Measurements from ENCODE around the gene FRMPD2. TPM values are rescaled to one million over a fixed set of nuclear protein-coding genes. Genes with fewer than 3 reads are reported as not detected.

The FRMPD2 gene
- total and polyA plus RNA-seq, 12 donors = under 0.01 to 0.55 TPM; not detected in 10

DNA sequence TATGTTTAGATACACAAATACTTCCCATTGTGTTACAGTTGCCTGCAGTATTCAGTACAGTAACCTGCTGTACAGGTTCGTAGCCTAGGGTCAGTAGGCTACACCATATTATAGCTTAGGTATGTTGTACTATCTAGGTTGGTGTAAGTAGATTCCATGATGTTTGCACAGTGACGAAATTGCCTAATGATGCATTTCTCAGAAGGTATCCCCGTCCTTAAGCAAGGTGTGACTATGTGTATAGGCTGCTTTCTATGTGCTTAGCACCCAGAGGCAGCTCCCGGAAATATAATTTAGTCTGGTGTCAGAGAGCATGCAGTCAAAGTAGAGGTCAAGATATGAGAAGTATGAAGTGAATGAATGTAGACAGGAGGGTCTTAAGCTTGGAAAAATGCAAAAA is 41.7 kb upstream of the FRMPD2 start:
- no peaks in the 10 kb centered on the region for H3K36me3 ChIP-seq (replicated peaks in 1 of 2)
- no peaks in the 10 kb centered on the region for H3K9me3 ChIP-seq (replicated peaks in 1 of 3)
- H3K27me3 ChIP-seq = no peaks in the 10 kb centered on the region
- peaks cover 0 to 6% of the 10 kb centered on the region in 2 donors for H3K4me1 ChIP-seq (replicated peaks in 1 of 2)
- H3K27ac ChIP-seq = no peak overlapping the region
- intact Hi-C loops (cut with DNase I) = no loop called here
- WGBS, 4 donors = 89 to 92% (median 91%) methylated on average over 4 of the region's 4 CpGs
- DNase-seq = no peak
- TF ChIP-seq POLR2A (IDR thresholded peaks at IDR 0.05) (no peak), CTCF (IDR thresholded peaks at IDR 0.05) (no peak)
- no peak overlapping the region for H3K4me3 ChIP-seq

- 91 to 98% (median 95%) methylated on average over 2 of the region's 2 CpGs for WGBS, 4 donors
Observed at GRCh38 chr10:48314107-48314506, 39.6 kb upstream of the FRMPD2 start.

GRCh38 chr10:48309711-48310226 is 35.3 kb upstream of the FRMPD2 start:
- no peak overlapping the region for H3K4me3 ChIP-seq
- no peaks in the 10 kb centered on the region for H3K9me3 ChIP-seq (replicated peaks in 1 of 3)
- intact Hi-C loops (cut with DNase I) = no loop called here
- peaks cover 7 to 28% of the 10 kb centered on the region in 2 donors for H3K4me1 ChIP-seq (replicated peaks in 1 of 2)
- no peak overlapping the region for H3K27ac ChIP-seq
- no peaks in the 10 kb centered on the region for H3K36me3 ChIP-seq (replicated peaks in 1 of 2)
- WGBS, 4 donors = 65 to 72% (median 70%) methylated on average over 2 of the region's 2 CpGs
- no peak for DNase-seq
- no peak for TF ChIP-seq POLR2A (IDR thresholded peaks at IDR 0.05)
- TF ChIP-seq CTCF (IDR thresholded peaks at IDR 0.05) = peak in 1 of 6 experiments; percentile 10
- H3K27me3 ChIP-seq = no peaks in the 10 kb centered on the region

More at GRCh38 chr10:48314107-48314506, 39.6 kb upstream of the FRMPD2 start:
- TF ChIP-seq POLR2A (IDR thresholded peaks at IDR 0.05) = no peak
- no peak for TF ChIP-seq CTCF (IDR thresholded peaks at IDR 0.05)
- H3K27me3 ChIP-seq = no peaks in the 10 kb centered on the region
- intact Hi-C loops (cut with DNase I) = no loop called here
- no peaks in the 10 kb centered on the region for H3K9me3 ChIP-seq (replicated peaks in 1 of 3)
- no peak overlapping the region for H3K4me3 ChIP-seq
- no peak for DNase-seq
- H3K27ac ChIP-seq = no peak overlapping the region
- no peaks in the 10 kb centered on the region for H3K36me3 ChIP-seq (replicated peaks in 1 of 2)
- H3K4me1 ChIP-seq (replicated peaks in 1 of 2) = peaks cover 0 to 15% of the 10 kb centered on the region in 2 donors

DNA sequence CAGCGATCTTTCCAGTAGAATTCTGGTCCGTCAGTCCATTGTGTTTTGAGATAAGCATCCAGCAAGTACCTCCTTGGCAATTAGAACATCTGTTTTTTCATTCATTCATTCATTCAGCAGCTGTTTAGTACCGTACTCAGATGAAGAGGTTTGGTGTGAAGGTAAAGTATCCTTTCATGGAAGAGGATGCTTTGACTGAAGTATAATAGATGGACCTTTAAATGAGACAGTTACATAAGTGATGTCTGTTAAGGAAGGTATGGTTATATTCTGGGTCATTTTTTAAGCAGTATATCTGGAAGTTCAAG is 33.2 kb upstream of the FRMPD2 start:
- intact Hi-C loops (cut with DNase I) = no loop called here
- TF ChIP-seq CTCF (IDR thresholded peaks at IDR 0.05) = no peak
- no peak for TF ChIP-seq POLR2A (IDR thresholded peaks at IDR 0.05)
- 8 to 23% (median 15%) methylated on average over 3 of the region's 3 CpGs for WGBS, 4 donors

More for the DNA sequence above, 33.2 kb upstream of the FRMPD2 start:
- H3K9me3 ChIP-seq (replicated peaks in 1 of 3) = no peaks in the 10 kb centered on the region
- no peaks in the 10 kb centered on the region for H3K27me3 ChIP-seq
- peak overlapping the region in 2 of 4 donors; percentile 78 to 100 for H3K4me3 ChIP-seq
- H3K27ac ChIP-seq = peak overlapping the region in 2 of 5 donors; percentile 98 to 100
- no peaks in the 10 kb centered on the region for H3K36me3 ChIP-seq (replicated peaks in 1 of 2)
- H3K4me1 ChIP-seq (replicated peaks in 1 of 2) = peaks cover 7 to 28% of the 10 kb centered on the region in 2 donors
- no peak for DNase-seq

All from adrenal gland (tissue), 12 donors.